DOHH2 (cell line): ENCODE data around the gene CD58.

ENCODE experiments used
- H3F3A ChIP-seq: fragments of 200-600 bp; sonication (generic), shearing (Covaris generic); 2 replicates; pipeline ENCODE4 v1.6.0; 2016; ENCODE audit warnings: antibody characterized with exemption, mild to moderate bottlenecking; ENCODE audit not compliant: control insufficient read depth, insufficient read depth
- H3K27ac ChIP-seq: fragments of 200-600 bp; sonication (generic); 2 replicates; pipeline ENCODE4 v1.5.1; 2014; ENCODE audit warnings: low read depth, mild to moderate bottlenecking, low read length, moderate library complexity
- H3K27me3 ChIP-seq: fragments of 200-600 bp; sonication (generic); 2 replicates; pipeline ENCODE4 v1.6.1; 2014; ENCODE audit warnings: mild to moderate bottlenecking, low read length, mixed read lengths; ENCODE audit not compliant: control insufficient read depth
- H3K36me3 ChIP-seq: fragments of 200-600 bp; sonication (generic); 2 replicates; pipeline ENCODE4 v1.6.1; 2014; ENCODE audit warnings: mild to moderate bottlenecking, low read length, moderate library complexity, mixed read lengths; ENCODE audit not compliant: control insufficient read depth
- H3K4me1 ChIP-seq: fragments of 200-600 bp; sonication (generic); 2 replicates; pipeline ENCODE4 v1.6.1; 2014; ENCODE audit warnings: mild to moderate bottlenecking, low read length, mixed read lengths; ENCODE audit not compliant: control insufficient read depth
- H3K4me2 ChIP-seq: fragments of 200-600 bp; sonication (generic); 2 replicates; pipeline ENCODE4 v1.6.0; 2014; ENCODE audit warnings: mild to moderate bottlenecking, low read length, moderate library complexity
- H3K4me3 ChIP-seq: fragments of 200-600 bp; sonication (generic); 2 replicates; pipeline ENCODE4 v1.5.1; 2014; ENCODE audit warnings: mild to moderate bottlenecking, low read length, mixed read lengths
- H3K79me2 ChIP-seq: fragments of 200-600 bp; sonication (generic); 2 replicates; pipeline ENCODE4 v1.6.1; 2014; ENCODE audit warnings: mild to moderate bottlenecking, low read length, mixed read lengths; ENCODE audit not compliant: control insufficient read depth
- H3K9me2 ChIP-seq: fragments of 200-600 bp; sonication (generic); replicated peaks from 2 replicates; pipeline ENCODE4 v1.6.1; 2014; ENCODE audit warnings: mild to moderate bottlenecking, low read length, mixed read lengths; ENCODE audit not compliant: control insufficient read depth
- H3K9me3 ChIP-seq: fragments of 200-600 bp; sonication (generic); 2 replicates; pipeline ENCODE4 v1.6.1; 2014; ENCODE audit warnings: antibody characterized with exemption, low read length, mixed read lengths; ENCODE audit not compliant: control insufficient read depth, insufficient read depth
- H4K20me1 ChIP-seq: fragments of 200-600 bp; sonication (generic); 2 replicates; pipeline ENCODE4 v1.6.0; 2014; ENCODE audit warnings: low read depth, mild to moderate bottlenecking, antibody characterized with exemption, low read length, moderate library complexity; ENCODE audit not compliant: control insufficient read depth, insufficient read depth
- CTCF ChIP-seq: fragments of 200-600 bp; sonication (generic); IDR thresholded peaks from one replicate; pipeline ENCODE4 v1.5.1; 2014; ENCODE audit warnings: antibody characterized with exemption, mild to moderate bottlenecking, low read depth, low read length; ENCODE audit not compliant: poor library complexity, severe bottlenecking
- EZH2phosphoT487 ChIP-seq: fragments of 200-600 bp; sonication (generic); IDR thresholded peaks from 2 replicates; pipeline ENCODE4 v1.6.1; 2017; ENCODE audit warnings: borderline replicate concordance, mild to moderate bottlenecking, antibody characterized with exemption, low read length, moderate library complexity, mixed read lengths

Gene CD58

GRCh38 chr1:116475850-116476218, 95.0 kb downstream of the CD58 start:
- Histone ChIP-seq H3K36me3 (no peaks in the 10 kb centered on the region), H3K79me2 (no peaks in the 10 kb centered on the region), H4K20me1 (no peaks in the 10 kb centered on the region), H3F3A (no peaks in the 10 kb centered on the region), H3K4me2 (no peak overlapping the region), H3K4me1 (no peaks in the 10 kb centered on the region), H3K9me2 (no peaks in the 10 kb centered on the region), H3K9me3 (no peaks in the 10 kb centered on the region), H3K27ac (no peak overlapping the region), H3K27me3 (peaks cover 10% of the 10 kb centered on the region; the same call in 1 of the 2 replicates), H3K4me3 (no peak overlapping the region)
- TF ChIP-seq EZH2phosphoT487 = no peak
- no peak for TF ChIP-seq CTCF

- Histone ChIP-seq H3K4me2 (no peak overlapping the region), H3K9me2 (no peaks in the 10 kb centered on the region), H4K20me1 (no peaks in the 10 kb centered on the region), H3K36me3 (no peaks in the 10 kb centered on the region), H3K9me3 (no peaks in the 10 kb centered on the region), H3K27me3 (peaks cover 10% of the 10 kb centered on the region; the same call in 1 of the 2 replicates), H3K27ac (no peak overlapping the region), H3F3A (no peaks in the 10 kb centered on the region), H3K4me3 (no peak overlapping the region), H3K79me2 (no peaks in the 10 kb centered on the region), H3K4me1 (no peaks in the 10 kb centered on the region)
- TF ChIP-seq CTCF (no peak), EZH2phosphoT487 (no peak)
Observed at GRCh38 chr1:116474921-116475849, 95.6 kb downstream of the CD58 start.

- Histone ChIP-seq H3K27ac (no peak overlapping the region), H3K4me2 (no peak overlapping the region), H3K9me2 (no peaks in the 10 kb centered on the region), H3K4me3 (no peak overlapping the region), H3K27me3 (peaks cover 9% of the 10 kb centered on the region; the same call in 1 of the 2 replicates), H4K20me1 (no peaks in the 10 kb centered on the region), H3K9me3 (no peaks in the 10 kb centered on the region), H3F3A (no peaks in the 10 kb centered on the region), H3K4me1 (no peaks in the 10 kb centered on the region), H3K36me3 (no peaks in the 10 kb centered on the region), H3K79me2 (no peaks in the 10 kb centered on the region)
- TF ChIP-seq CTCF = no peak
Observed at GRCh38 chr1:116472431-116472961, 98.3 kb downstream of the CD58 start.
